NCI-H1092 treated with DMSO at 0.1 percent for 48 hours (cell line): ENCODE data around the gene RANBP6.

ENCODE experiments used
- DNase-seq: peaks from one replicate; lab custom pipeline; 2025; lab: John Stamatoyannopoulos, UW

RANBP6 gene

GRCh38 chr9:6007058-6007769, 8.2 kb downstream of the RANBP6 start:
- peak; percentile 81 for DNase-seq

DNA sequence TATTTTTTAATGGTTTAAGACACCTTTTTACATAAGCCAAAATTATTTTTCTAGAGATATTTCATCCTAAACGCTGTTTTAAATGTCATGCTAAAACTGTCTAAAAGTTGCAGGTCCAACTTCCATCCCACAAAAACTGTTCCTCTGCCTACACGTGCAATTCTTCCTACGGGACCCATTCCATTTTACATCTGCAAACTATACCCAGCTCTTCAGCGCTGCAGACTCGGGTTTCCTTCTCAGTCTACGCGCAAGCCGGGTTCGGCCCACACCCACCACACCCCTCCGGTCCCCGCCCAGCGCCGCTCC, 8.7 kb downstream of the RANBP6 start:
- DNase-seq = no peak

GRCh38 chr9:6000955-6001354, 14.5 kb downstream of the RANBP6 start:
- DNase-seq = no peak

DNA sequence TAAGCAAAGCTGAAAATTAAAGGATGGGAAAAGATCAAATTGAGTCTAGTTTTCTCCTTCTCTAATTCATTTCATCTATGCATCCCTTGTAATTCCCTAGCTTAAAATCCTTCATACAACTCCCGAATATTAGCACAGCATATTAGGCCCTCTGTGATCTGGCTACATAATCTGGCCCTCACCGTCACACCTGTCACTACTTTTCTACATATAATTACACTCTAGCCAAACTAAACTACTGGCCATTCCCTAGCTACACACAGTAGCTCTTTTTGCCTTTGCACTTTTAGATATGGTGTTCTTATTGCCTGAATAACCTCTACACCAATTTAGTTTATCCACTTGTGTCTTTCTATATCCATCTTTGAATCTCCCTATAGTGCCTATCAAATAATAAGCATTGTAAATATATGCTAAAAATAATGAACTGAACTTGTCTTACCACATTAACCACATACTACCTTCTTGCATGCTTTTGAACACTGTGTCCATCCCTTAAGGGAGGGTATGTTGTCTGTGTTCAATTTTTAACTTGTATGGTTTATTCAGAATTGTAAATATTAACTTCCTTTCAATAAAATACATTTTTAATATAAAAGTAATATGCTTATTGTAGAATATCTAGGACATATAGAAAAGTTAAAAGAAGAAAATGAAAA, 15.9 kb downstream of the RANBP6 start:
- no peak for DNase-seq

DNA sequence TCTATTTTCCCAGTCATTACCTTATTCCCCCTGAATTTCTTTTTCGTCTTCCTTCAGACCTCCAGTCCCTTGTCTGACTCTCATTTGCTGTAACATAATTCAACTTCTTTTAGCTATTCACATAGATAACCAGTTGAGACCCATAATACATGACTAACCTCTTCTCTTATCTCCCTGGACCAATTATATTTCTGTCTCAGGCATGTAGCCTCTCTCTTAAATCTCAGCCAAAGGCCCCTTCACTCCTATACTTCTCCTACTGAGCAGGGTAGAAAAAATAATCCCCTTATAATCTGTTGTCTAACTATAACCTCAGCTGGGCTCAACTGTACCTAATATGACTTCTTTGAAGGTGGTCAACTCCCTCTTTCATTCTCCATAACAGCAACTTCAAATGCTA, 20.9 kb downstream of the RANBP6 start:
- no peak for DNase-seq

- DNase-seq = no peak
Observed at GRCh38 chr9:5988265-5988664, 27.2 kb downstream of the RANBP6 start.

GRCh38 chr9:5983042-5983441, 32.4 kb downstream of the RANBP6 start:
- no peak for DNase-seq

DNA sequence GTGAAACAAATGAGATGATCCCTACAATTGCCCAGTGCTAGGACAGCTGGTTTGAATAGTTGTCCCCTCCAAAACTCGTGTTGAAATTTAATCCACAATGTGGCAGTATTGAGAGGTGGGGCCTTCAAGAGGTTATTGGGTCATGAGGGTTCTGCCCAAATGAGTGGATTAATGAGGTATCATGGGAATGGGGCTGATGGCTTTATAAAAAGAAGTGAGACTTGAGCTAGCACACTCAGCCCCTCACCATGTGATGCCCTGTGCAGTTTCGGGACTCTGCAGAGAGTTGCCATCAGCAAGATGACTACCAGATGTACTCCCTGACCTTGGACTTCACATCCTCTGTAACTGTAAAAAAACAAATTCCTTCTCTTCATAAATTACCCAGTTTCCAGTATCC, 33.1 kb downstream of the RANBP6 start:
- no peak for DNase-seq

- DNase-seq = no peak
Observed at GRCh38 chr9:5978523-5978922, 36.9 kb downstream of the RANBP6 start.

DNA sequence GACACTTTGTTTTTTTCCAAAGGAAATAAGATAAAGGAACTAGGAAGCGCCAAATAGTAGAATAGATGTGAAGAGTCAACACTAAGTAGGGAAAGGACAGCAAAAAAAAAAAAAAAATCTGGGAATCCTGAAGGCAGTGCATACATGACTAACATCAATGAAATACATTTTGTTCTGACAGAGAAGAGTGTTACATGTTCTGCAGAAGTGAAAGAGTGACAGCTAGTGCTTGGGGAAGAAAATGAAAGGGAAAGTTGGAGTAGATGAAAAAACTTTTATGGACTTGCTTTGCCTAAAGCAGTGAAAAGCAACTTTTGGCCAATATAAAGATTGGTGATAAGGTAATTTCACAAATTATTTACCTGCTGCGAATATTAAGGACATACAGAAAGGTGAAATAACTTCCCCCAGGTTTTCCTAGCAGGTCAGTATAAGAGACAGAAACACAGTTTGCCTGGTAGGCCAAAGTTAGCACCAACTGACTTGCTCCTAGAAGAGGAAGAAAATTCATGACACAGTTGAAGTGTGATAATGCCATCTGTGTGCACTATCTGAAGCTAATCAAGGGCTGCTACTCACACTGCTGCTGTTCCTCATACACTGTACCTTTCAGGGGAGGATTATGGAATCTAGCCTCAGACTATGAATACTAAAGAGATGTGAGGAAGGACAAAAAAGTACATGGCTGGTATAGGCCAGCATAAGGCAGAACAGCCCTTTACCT, 38.6 kb downstream of the RANBP6 start:
- no peak for DNase-seq

- no peak for DNase-seq
Observed at GRCh38 chr9:5971740-5972139, 43.7 kb downstream of the RANBP6 start.
